Esophagus muscularis mucosa (tissue), 4 donors: Measurements from ENCODE around the gene NOMO2. TPM values are rescaled to one million over a fixed set of nuclear protein-coding genes. Genes with fewer than 3 reads are reported as not detected.
"Not testable (repeated sequence)": the region's sequence is repeated elsewhere in the genome, so short reads cannot be mapped to it uniquely, and the experiment has no call there.

Source experiments
- DNase-seq: peaks from one replicate; pipeline ENCODE4 v3.0.0-alpha.2; 2017; ENCODE audit errors: extremely low spot score
- H3K27ac ChIP-seq, 4 donors: fragments of 200-600 bp; sonication (generic); replicated peaks in 1 of 4; 1 replicate in 3 of 4; 2 replicates in 1 of 4; pipeline ENCODE4 v1.5.1; 2016 to 2019; ENCODE audit warnings: mild to moderate bottlenecking in 1 of 4
- H3K27me3 ChIP-seq, 4 donors: fragments of 200-600 bp; sonication (generic); one replicate each; pipeline versions ENCODE4 v1.5.1 to v1.6.0; 2016 to 2019
- H3K36me3 ChIP-seq, 4 donors: fragments of 200-600 bp; sonication (generic); one replicate each; pipeline ENCODE4 v1.5.1; 2016 to 2019
- H3K4me1 ChIP-seq, 4 donors: fragments of 200-600 bp; sonication (generic); one replicate each; pipeline ENCODE4 v1.5.1; 2016 to 2019
- H3K4me3 ChIP-seq, 4 donors: fragments of 200-600 bp; sonication (generic); 1 replicate in 2 of 4; 2 replicates in 2 of 4; pipeline ENCODE4 v1.5.1; 2016 to 2019; ENCODE audit warnings: mild to moderate bottlenecking in 4 of 4, moderate library complexity in 1 of 4
- H3K9me3 ChIP-seq, 4 donors: fragments of 200-600 bp; sonication (generic); 1 replicate in 3 of 4; 2 replicates in 1 of 4; pipeline ENCODE4 v1.5.1; 2016 to 2019
- CTCF ChIP-seq, 3 experiments: fragments of 200-600 bp in 2 of 3; fragments of 450-650 bp in 1 of 3; sonication (generic) in 2 of 3; IDR thresholded peaks; one replicate each; pipeline ENCODE4 v1.5.1; 2017 to 2019; ENCODE audit warnings: antibody characterized with exemption in 3 of 3, mild to moderate bottlenecking in 2 of 3, moderate library complexity in 1 of 3
- POLR2AphosphoS5 ChIP-seq, 2 donors: sonication (generic); formaldehyde crosslinking; IDR thresholded peaks; one replicate each; pipeline ENCODE4 v1.6.1; 2017; ENCODE audit warnings: antibody characterized with exemption in 2 of 2
- WGBS: methylation state at CpG from one replicate; pipeline ENCODE4 v1.1.5; 2018; 5-methylcytosine and 5-hydroxymethylcytosine counted together
- intact Hi-C: fragments of 100-400 bp; cut with DNase I; formaldehyde crosslinking; loops from one replicate; pipeline ENCODE4 v1.15.1; 2023
- total RNA-seq, 4 donors: library from RNA; depleted of rRNA; stranded (reverse); fragments of >200 nt; gene quantifications; one replicate each; pipeline versions ENCODE4 v1.1.0 to v1.2.1, GENCODE V29; 2016

Gene NOMO2
- total RNA-seq: 10 to 100 TPM; 50.4 to 91.6 (median 65.1) TPM

- H3K36me3 ChIP-seq, H3K27me3 ChIP-seq, H3K9me3 ChIP-seq, intact Hi-C loops, DNase-seq, H3K4me1 ChIP-seq: not testable (repeated sequence)
- peak in 1 of 3 experiments; percentile 41 for TF ChIP-seq CTCF (IDR thresholded peaks at IDR 0.05)
- peak in 1 of 2 donors; percentile 40 for TF ChIP-seq POLR2AphosphoS5 (IDR thresholded peaks at IDR 0.05)
- no CpG with 5 or more reads among the region's 66 CpGs for WGBS
- Histone ChIP-seq H3K4me3 (peak within 1 kb of the TSS; percentile 59 to 71 (median 62)), H3K27ac (peak within 1 kb of the TSS in 3 of 4 donors; percentile 63 to 73 (median 71))
These were observed at the start of gene NOMO2 for GRCh38 chr16:18561727-18562314. TSS of gene NOMO2 (minus strand) at chr16:18562097. CDS start at chr16:18562040, 57 bp downstream.

- H3K4me1 ChIP-seq, H3K36me3 ChIP-seq, H3K9me3 ChIP-seq, H3K27ac ChIP-seq, H3K4me3 ChIP-seq, intact Hi-C loops, H3K27me3 ChIP-seq, DNase-seq: not testable (repeated sequence)
- 83% methylated on average over 3 of the region's 4 CpGs for WGBS
These were observed 48.4 kb upstream of the NOMO2 start for GRCh38 chr16:18610147-18610803.

GRCh38 chr16:18608271-18608670, 46.4 kb upstream of the NOMO2 start:
- H3K4me1 ChIP-seq, H3K27ac ChIP-seq, H3K4me3 ChIP-seq, H3K9me3 ChIP-seq, intact Hi-C loops, H3K27me3 ChIP-seq, DNase-seq, H3K36me3 ChIP-seq: not testable (repeated sequence)
- WGBS: 84% methylated on average over 6 of the region's 6 CpGs

- H3K4me1 ChIP-seq, H3K36me3 ChIP-seq, H3K27ac ChIP-seq, H3K9me3 ChIP-seq, DNase-seq, H3K4me3 ChIP-seq, intact Hi-C loops, H3K27me3 ChIP-seq: not testable (repeated sequence)
- no CpG with 5 or more reads among the region's 4 CpGs for WGBS
These were observed 41.8 kb upstream of the NOMO2 start for GRCh38 chr16:18603572-18604246.

- H3K27ac ChIP-seq, DNase-seq, H3K36me3 ChIP-seq, H3K4me1 ChIP-seq, H3K9me3 ChIP-seq, H3K4me3 ChIP-seq, H3K27me3 ChIP-seq, intact Hi-C loops: not testable (repeated sequence)
- WGBS: 87% methylated on average over 1 of the region's 1 CpG
These were observed 36.7 kb upstream of the NOMO2 start for GRCh38 chr16:18598582-18598981.

GRCh38 chr16:18597734-18598133, 35.8 kb upstream of the NOMO2 start:
- H3K27ac ChIP-seq, intact Hi-C loops: not testable (repeated sequence)
- WGBS: 67% methylated on average over 2 of the region's 2 CpGs

GRCh38 chr16:18597319-18597718, 35.4 kb upstream of the NOMO2 start:
- DNase-seq, H3K4me1 ChIP-seq, H3K27me3 ChIP-seq, H3K9me3 ChIP-seq, H3K27ac ChIP-seq, H3K4me3 ChIP-seq, H3K36me3 ChIP-seq, intact Hi-C loops: not testable (repeated sequence)
- 18% methylated on average over 4 of the region's 4 CpGs for WGBS

More at GRCh38 chr16:18597734-18598133, 35.8 kb upstream of the NOMO2 start:
- not testable (repeated sequence) for H3K9me3 ChIP-seq, H3K4me1 ChIP-seq, DNase-seq, H3K4me3 ChIP-seq, H3K36me3 ChIP-seq, H3K27me3 ChIP-seq

- DNase-seq, H3K4me1 ChIP-seq, intact Hi-C loops, H3K9me3 ChIP-seq, H3K27ac ChIP-seq, H3K36me3 ChIP-seq, H3K4me3 ChIP-seq, H3K27me3 ChIP-seq: not testable (repeated sequence)
- WGBS: 93% methylated on average over 11 of the region's 11 CpGs
These were observed 33.9 kb upstream of the NOMO2 start for GRCh38 chr16:18595796-18596195.

GRCh38 chr16:18594880-18595279, 33.0 kb upstream of the NOMO2 start:
- H3K36me3 ChIP-seq, H3K9me3 ChIP-seq, H3K27me3 ChIP-seq, H3K4me3 ChIP-seq, intact Hi-C loops, H3K27ac ChIP-seq, DNase-seq, H3K4me1 ChIP-seq: not testable (repeated sequence)
- 73% methylated on average over 5 of the region's 5 CpGs for WGBS

GRCh38 chr16:18593904-18594303, 32.0 kb upstream of the NOMO2 start:
- H3K4me1 ChIP-seq, H3K27me3 ChIP-seq, H3K4me3 ChIP-seq, intact Hi-C loops, H3K9me3 ChIP-seq, H3K27ac ChIP-seq, H3K36me3 ChIP-seq: not testable (repeated sequence)
- 85% methylated on average over 4 of the region's 5 CpGs for WGBS
- peak; percentile 57 for DNase-seq

GRCh38 chr16:18592982-18593381, 31.1 kb upstream of the NOMO2 start:
- H3K4me3 ChIP-seq, H3K4me1 ChIP-seq, H3K36me3 ChIP-seq, H3K9me3 ChIP-seq, H3K27ac ChIP-seq, intact Hi-C loops, H3K27me3 ChIP-seq: not testable (repeated sequence)
- 84% methylated on average over 5 of the region's 5 CpGs for WGBS
- peak; percentile 5 for DNase-seq
